HepG2 (cell line): ENCODE measurements around the gene RIOK2. TPM values are rescaled to one million over a fixed set of nuclear protein-coding genes. Genes with fewer than 3 reads are reported as not detected.

Source experiments
- AGO2 ChIP-seq: fragments of 200-400 bp; formaldehyde crosslinking; optimal IDR thresholded peaks from 2 replicates; pipeline ENCODE3; 2017; ENCODE audit warnings: mild to moderate bottlenecking, low read depth, low read length, moderate library complexity
- ASH2L ChIP-seq: fragments of 300-600, 200-600 bp; sonication (generic); IDR thresholded peaks from 2 replicates; pipeline ENCODE4 v1.7.0; 2017; ENCODE audit warnings: low read depth, mild to moderate bottlenecking, moderate library complexity, mixed read lengths, low read length; ENCODE audit not compliant: insufficient read length
- BORCS8-MEF2B ChIP-seq: sonication (generic); formaldehyde crosslinking; IDR thresholded peaks from 2 replicates; pipeline ENCODE4 v1.8.0; 2022; ENCODE audit warnings: mild to moderate bottlenecking, missing genetic modification reagents
- ELF4 ChIP-seq: sonication (generic); formaldehyde crosslinking; IDR thresholded peaks from 2 replicates; pipeline ENCODE4 v1.5.0; 2020; ENCODE audit warnings: missing genetic modification reagents, mild to moderate bottlenecking, moderate library complexity, borderline replicate concordance
- GABPB1 ChIP-seq: IDR thresholded peaks from 2 replicates; pipeline ENCODE4 v1.6.1; 2016; ENCODE audit warnings: mild to moderate bottlenecking, missing genetic modification reagents, moderate library complexity, missing compliant biosample characterization
- HNRNPH1 ChIP-seq: fragments of 200-400 bp; formaldehyde crosslinking; optimal IDR thresholded peaks from 2 replicates; pipeline ENCODE3; 2017; ENCODE audit warnings: mild to moderate bottlenecking, low read depth, low read length
- KAT8 ChIP-seq: IDR thresholded peaks from 2 replicates; pipeline ENCODE4 v1.6.1; 2016; ENCODE audit warnings: missing genetic modification reagents, missing compliant biosample characterization
- RFX3 ChIP-seq: IDR thresholded peaks from 2 replicates; pipeline ENCODE4 v1.6.1; 2016; ENCODE audit warnings: missing biosample characterization, missing genetic modification reagents
- SNAI1 ChIP-seq: sonication (generic); formaldehyde crosslinking; IDR thresholded peaks from 2 replicates; pipeline ENCODE4 v1.5.0; 2020; ENCODE audit warnings: mild to moderate bottlenecking, missing genetic modification reagents, borderline replicate concordance
- SRY ChIP-seq: sonication (generic); formaldehyde crosslinking; IDR thresholded peaks from 2 replicates; pipeline ENCODE4 v1.8.0; 2022; ENCODE audit warnings: mild to moderate bottlenecking, missing genetic modification reagents
- TAF15 ChIP-seq: fragments of 200-400 bp; formaldehyde crosslinking; IDR thresholded peaks from one replicate; pipeline ENCODE4 v1.6.1; 2018; ENCODE audit warnings: mild to moderate bottlenecking, low read depth, low read length; ENCODE audit not compliant: poor library complexity, severe bottlenecking
- XBP1 ChIP-seq: sonication (generic); formaldehyde crosslinking; IDR thresholded peaks from 2 replicates; pipeline ENCODE4 v1.5.0; 2020; ENCODE audit warnings: missing genetic modification reagents
- ZKSCAN1 ChIP-seq: fragments of 150-350 bp; IDR thresholded peaks from 2 replicates; pipeline ENCODE4 v1.6.1; 2014; ENCODE audit warnings: low read length
- ZNF484 ChIP-seq: sonication (generic); formaldehyde crosslinking; IDR thresholded peaks from 2 replicates; pipeline ENCODE4 v1.5.1; 2020; ENCODE audit warnings: mild to moderate bottlenecking, low read depth, missing genetic modification reagents, borderline replicate concordance
- ZNF567 ChIP-seq: sonication (generic); formaldehyde crosslinking; IDR thresholded peaks from 2 replicates; pipeline ENCODE4 v1.8.1; 2023; ENCODE audit warnings: mild to moderate bottlenecking, missing genetic modification reagents, borderline replicate concordance
- ZNF577 ChIP-seq: sonication (generic); formaldehyde crosslinking; IDR thresholded peaks from 2 replicates; pipeline ENCODE4 v1.4.0; 2020; ENCODE audit warnings: mild to moderate bottlenecking, low read depth, missing genetic modification reagents, borderline replicate concordance
- polyA plus RNA-seq, 8 experiments: library from polyadenylated mRNA; depleted of rRNA in 3 of 8; stranded (reverse) in 7 of 8; unstranded in 1 of 8; fragments of >200 nt; fragmentation: Illumina TruSeq in 4 of 8; extraction: Trizol in 4 of 8; gene quantifications; 2 replicates each; pipeline versions ENCODE4 v1.2.1 to v1.2.3, GENCODE V29; 2011 to 2016; ENCODE audit warnings: low read depth in 4 of 8, missing spikeins in 1 of 8, mixed read lengths in 1 of 8; ENCODE audit not compliant: insufficient read depth in 1 of 8
- total RNA-seq, 5 experiments: library from RNA; depleted of rRNA; stranded (reverse); fragments of >200 nt; fragmentation: Illumina TruSeq; extraction: Trizol; gene quantifications; 2 replicates each; pipeline ENCODE4 v1.2.3, GENCODE V29; 2016; ENCODE audit warnings: low read depth in 1 of 5
- TF ChIP-seq, protein P1 (sequence below): sonication (generic); formaldehyde crosslinking; IDR thresholded peaks from 2 replicates; pipeline ENCODE4 v1.5.0; 2020; ENCODE audit warnings: mild to moderate bottlenecking, missing genetic modification reagents, moderate library complexity
- TF ChIP-seq, protein P2 (sequence below): sonication (generic); formaldehyde crosslinking; IDR thresholded peaks from 2 replicates; pipeline ENCODE4 v1.5.0; 2020; ENCODE audit warnings: mild to moderate bottlenecking, low read depth, missing genetic modification reagents, borderline replicate concordance
- TF ChIP-seq, protein P3 (sequence below): sonication (generic); formaldehyde crosslinking; IDR thresholded peaks from 2 replicates; pipeline ENCODE4 v1.8.0; 2022; ENCODE audit warnings: missing genetic modification reagents, mild to moderate bottlenecking, borderline replicate concordance
- TF ChIP-seq, protein P4 (sequence below): sonication (generic); formaldehyde crosslinking; IDR thresholded peaks from 2 replicates; pipeline ENCODE4 v1.9.0; 2022; ENCODE audit warnings: low read depth, missing genetic modification reagents
- TF ChIP-seq, protein P5 (sequence below): sonication (generic); formaldehyde crosslinking; conservative IDR thresholded peaks from 2 replicates; pipeline ENCODE4 v1.4.0; 2020; ENCODE audit warnings: missing genetic modification reagents

The RIOK2 gene
- total and polyA plus RNA-seq, 2 of the 13 experiments (the other 11 are each of a cell fraction or from before 2014, with no cell fraction given): 8.1 to 46.6 TPM

DNA sequence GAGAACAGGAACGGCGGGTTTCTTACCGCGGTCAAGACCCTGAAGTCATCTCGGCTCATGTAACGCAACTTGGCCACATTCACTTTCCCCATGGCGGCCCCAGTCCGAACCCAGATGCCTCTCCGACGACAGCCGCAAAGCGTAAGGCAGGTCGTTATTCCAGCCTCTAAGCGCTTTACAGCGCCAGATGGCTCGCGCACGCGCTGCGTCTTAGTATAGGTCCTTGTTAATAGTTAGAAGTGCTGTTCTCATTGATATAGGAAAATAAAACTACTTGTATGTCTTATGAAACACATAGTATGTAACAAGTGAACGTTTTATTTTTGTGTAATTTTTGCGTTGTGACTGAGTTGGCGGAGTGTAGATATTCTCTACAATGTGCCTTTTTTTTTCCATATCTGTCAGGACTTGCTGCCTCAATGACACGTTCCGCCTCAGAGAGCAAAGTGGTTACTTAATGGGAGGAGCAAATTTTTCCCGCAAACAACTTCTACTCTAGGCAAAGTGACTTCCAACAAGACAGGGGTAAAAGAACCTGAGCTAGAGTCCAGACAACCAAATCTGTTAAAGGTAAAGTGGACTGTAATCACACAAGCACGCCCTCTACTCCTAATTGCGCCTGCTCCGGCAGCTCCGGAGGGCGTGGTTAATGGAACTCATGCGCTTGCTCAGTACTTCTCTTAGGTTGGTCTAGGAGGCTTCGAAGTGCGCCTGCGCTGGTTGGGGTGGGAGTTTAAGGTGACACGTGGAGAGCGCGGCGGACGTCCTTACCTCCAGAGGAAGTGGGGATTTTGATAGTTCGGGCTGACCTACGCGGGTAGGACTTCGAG lies at the start of gene RIOK2 (continued):
- TF ChIP-seq, protein P1, sequence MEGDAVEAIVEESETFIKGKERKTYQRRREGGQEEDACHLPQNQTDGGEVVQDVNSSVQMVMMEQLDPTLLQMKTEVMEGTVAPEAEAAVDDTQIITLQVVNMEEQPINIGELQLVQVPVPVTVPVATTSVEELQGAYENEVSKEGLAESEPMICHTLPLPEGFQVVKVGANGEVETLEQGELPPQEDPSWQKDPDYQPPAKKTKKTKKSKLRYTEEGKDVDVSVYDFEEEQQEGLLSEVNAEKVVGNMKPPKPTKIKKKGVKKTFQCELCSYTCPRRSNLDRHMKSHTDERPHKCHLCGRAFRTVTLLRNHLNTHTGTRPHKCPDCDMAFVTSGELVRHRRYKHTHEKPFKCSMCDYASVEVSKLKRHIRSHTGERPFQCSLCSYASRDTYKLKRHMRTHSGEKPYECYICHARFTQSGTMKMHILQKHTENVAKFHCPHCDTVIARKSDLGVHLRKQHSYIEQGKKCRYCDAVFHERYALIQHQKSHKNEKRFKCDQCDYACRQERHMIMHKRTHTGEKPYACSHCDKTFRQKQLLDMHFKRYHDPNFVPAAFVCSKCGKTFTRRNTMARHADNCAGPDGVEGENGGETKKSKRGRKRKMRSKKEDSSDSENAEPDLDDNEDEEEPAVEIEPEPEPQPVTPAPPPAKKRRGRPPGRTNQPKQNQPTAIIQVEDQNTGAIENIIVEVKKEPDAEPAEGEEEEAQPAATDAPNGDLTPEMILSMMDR (CRISPR knock-in tag): no peak; the same call in 1 of the 2 replicates
- TF ChIP-seq XBP1 (CRISPR knock-in tag) (peak; percentile 57; the same call in 1 of the 2 replicates), ZNF484 (CRISPR knock-in tag) (no peak), HNRNPH1 (no peak), KAT8 (CRISPR knock-in tag) (peak; percentile 82), ZNF567 (peak; percentile 17; the same call in 1 of the 2 replicates), SRY (CRISPR knock-in tag) (peak; percentile 43), ELF4 (peak; percentile 83), TAF15 (no peak), ZKSCAN1 (no peak), ZNF577 (CRISPR knock-in tag) (no peak), SNAI1 (CRISPR knock-in tag) (no peak), RFX3 (CRISPR knock-in tag) (no peak), BORCS8-MEF2B (CRISPR knock-in tag) (peak; percentile 88; the same call in 1 of the 2 replicates), AGO2 (no peak), ASH2L (peak; percentile 91), GABPB1 (CRISPR knock-in tag) (peak; percentile 61)
- TF ChIP-seq, protein P2, sequence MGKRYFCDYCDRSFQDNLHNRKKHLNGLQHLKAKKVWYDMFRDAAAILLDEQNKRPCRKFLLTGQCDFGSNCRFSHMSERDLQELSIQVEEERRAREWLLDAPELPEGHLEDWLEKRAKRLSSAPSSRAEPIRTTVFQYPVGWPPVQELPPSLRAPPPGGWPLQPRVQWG: no peak
- TF ChIP-seq, protein P3, sequence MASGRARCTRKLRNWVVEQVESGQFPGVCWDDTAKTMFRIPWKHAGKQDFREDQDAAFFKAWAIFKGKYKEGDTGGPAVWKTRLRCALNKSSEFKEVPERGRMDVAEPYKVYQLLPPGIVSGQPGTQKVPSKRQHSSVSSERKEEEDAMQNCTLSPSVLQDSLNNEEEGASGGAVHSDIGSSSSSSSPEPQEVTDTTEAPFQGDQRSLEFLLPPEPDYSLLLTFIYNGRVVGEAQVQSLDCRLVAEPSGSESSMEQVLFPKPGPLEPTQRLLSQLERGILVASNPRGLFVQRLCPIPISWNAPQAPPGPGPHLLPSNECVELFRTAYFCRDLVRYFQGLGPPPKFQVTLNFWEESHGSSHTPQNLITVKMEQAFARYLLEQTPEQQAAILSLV (CRISPR knock-in tag): peak; percentile 69
- TF ChIP-seq, protein P4, sequence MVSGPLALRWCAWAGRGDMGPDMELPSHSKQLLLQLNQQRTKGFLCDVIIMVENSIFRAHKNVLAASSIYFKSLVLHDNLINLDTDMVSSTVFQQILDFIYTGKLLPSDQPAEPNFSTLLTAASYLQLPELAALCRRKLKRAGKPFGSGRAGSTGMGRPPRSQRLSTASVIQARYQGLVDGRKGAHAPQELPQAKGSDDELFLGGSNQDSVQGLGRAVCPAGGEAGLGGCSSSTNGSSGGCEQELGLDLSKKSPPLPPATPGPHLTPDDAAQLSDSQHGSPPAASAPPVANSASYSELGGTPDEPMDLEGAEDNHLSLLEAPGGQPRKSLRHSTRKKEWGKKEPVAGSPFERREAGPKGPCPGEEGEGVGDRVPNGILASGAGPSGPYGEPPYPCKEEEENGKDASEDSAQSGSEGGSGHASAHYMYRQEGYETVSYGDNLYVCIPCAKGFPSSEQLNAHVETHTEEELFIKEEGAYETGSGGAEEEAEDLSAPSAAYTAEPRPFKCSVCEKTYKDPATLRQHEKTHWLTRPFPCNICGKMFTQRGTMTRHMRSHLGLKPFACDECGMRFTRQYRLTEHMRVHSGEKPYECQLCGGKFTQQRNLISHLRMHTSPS (CRISPR knock-in tag): no peak
- TF ChIP-seq, protein P5, sequence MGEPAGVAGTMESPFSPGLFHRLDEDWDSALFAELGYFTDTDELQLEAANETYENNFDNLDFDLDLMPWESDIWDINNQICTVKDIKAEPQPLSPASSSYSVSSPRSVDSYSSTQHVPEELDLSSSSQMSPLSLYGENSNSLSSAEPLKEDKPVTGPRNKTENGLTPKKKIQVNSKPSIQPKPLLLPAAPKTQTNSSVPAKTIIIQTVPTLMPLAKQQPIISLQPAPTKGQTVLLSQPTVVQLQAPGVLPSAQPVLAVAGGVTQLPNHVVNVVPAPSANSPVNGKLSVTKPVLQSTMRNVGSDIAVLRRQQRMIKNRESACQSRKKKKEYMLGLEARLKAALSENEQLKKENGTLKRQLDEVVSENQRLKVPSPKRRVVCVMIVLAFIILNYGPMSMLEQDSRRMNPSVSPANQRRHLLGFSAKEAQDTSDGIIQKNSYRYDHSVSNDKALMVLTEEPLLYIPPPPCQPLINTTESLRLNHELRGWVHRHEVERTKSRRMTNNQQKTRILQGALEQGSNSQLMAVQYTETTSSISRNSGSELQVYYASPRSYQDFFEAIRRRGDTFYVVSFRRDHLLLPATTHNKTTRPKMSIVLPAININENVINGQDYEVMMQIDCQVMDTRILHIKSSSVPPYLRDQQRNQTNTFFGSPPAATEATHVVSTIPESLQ: no peak
